GM19099 (cell line): ENCODE measurements around the gene GPC5.

ENCODE experiments used
- POLR2A ChIP-seq: IDR thresholded peaks from 3 replicates; pipeline ENCODE4 v1.6.1; 2011; ENCODE audit warnings: low read depth; ENCODE audit not compliant: insufficient read length; ENCODE audit errors: extremely low read depth

The GPC5 gene

GRCh38 chr13:91836553-91836952 is 438.1 kb downstream of the GPC5 start:
- no peak for TF ChIP-seq POLR2A

GRCh38 chr13:91845612-91846011 is 447.2 kb downstream of the GPC5 start:
- no peak for TF ChIP-seq POLR2A

DNA sequence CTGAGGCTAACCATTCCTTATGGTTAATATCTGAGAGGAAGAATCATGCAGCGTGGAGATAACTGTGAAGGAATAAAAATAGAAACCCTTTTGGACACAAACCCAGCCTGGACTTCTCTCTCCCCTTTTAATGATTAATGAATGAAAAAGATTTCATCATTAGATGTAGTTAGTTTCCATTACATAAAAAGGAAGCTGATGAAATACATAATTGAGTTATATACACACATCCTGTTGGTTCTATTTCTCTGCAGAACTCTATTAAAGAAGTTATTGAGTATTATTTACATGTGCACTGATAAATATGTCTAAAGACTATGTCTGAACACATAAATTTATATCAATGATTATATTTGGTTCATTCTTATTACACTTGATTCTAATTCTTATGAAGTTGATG is 465.3 kb downstream of the GPC5 start:
- no peak for TF ChIP-seq POLR2A

DNA sequence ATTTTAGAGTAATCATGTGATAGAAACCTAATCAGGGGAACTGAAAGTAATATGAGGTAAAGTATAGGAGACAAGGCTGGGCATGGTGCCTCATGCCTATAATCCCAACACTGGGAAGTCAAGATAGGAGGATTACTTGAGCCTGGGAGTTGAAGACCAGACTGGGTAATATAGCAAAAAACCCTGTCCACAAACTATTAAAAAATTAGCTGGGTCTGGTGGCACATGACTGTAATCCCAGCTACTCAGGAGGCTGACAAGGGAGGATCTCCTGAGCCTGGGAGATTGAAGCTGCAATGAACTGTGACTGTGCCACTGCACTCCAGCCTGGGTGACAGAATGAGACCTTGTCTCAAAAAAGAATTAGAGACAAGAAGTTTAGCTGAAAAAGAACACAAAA is 469.9 kb downstream of the GPC5 start:
- TF ChIP-seq POLR2A: no peak

DNA sequence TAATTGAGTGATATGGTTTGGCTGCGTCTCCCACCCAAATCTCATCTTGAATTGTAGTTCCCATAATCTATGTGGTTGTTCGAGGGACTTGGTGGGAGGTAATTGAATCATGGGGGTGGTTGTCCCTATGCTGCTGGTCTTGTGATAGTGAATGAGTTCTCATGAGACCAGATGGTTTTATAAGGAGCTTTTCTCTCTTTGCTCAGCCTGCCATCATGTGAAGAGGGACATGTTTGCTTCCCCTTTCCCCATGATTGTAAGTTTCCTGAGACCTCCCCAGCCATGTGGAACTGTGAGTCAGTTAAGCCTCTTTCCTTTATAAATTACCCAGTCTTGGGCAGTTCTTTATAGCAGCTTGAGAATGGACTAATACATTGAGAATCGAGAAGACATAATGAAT is 480.1 kb downstream of the GPC5 start:
- no peak for TF ChIP-seq POLR2A

- no peak for TF ChIP-seq POLR2A
Measured at GRCh38 chr13:91879360-91879759, 480.9 kb downstream of the GPC5 start.

- TF ChIP-seq POLR2A: no peak
Measured at GRCh38 chr13:91882918-91883317, 484.5 kb downstream of the GPC5 start.

DNA sequence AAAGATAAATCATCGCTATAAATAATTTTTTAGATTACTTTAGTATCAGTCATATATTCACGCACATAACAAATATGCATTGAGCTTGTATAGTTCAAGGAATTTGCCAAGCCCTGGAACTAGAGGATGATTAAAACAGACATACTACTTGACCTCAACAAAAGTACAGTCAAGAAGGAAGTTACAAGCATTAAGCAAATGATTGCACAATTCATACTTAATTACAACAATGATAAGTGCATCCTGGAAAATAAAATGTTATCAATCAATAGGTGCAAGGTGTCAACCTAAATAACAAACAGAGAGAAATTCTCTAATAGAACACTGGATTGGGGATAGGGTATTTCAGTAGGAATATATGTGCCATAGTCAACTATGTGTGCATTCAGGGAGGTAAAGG is 491.2 kb downstream of the GPC5 start:
- no peak for TF ChIP-seq POLR2A

DNA sequence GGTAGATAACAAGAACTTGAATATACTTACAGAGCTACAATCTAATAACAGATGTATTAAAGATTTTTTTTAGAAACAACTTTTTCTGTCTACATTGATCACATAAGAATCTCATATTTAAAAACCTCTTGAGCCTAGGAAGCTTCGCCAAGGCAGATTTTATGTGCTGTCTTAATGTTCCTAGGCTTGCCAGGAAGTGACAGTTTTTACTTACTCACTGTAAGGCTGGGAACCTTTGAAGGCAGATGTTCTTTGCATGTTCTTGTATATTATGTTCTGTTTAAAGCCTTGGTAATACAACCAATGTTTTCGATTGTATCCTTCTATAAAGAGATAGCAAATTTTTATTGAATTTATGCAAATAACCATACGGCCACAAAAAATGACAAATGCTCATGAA is 492.7 kb downstream of the GPC5 start:
- TF ChIP-seq POLR2A: no peak

DNA sequence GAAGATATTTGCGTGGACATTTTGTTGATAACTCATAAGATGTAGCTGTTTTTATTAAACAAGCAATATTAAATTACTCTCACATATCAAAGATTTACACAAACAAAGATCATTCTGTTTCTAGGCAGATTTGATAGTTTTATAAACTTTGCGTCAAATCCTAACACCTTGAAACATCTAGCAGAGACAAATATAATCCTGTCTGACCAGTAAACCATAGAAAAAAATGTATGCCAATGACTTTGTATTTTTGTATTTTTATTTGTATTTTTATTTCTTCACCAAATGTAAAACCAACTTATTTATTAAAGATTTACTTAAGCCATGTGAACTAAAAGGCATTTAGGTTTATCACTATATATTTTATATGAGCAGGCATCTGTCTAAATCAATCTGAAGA is 494.6 kb downstream of the GPC5 start:
- TF ChIP-seq POLR2A: no peak

DNA sequence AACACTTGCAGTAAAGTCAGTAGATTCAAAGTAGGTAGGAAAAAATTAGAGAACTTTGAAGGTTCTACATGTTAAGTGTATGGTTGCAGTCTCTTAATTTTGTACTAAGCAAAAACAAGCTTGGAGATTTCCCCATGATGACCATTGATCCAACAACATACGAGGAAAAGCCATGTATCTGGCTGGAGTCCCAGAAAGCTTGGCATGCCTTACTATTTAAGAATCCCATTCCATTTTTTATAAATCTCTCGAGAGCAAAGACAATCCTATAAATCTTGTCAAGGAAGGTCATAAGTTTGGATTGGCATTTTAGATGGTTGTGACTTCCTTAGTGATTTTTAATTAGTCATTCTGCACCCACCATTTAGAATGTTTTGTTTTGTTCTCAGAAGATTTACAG is 495.9 kb downstream of the GPC5 start:
- TF ChIP-seq POLR2A: no peak

- TF ChIP-seq POLR2A: no peak
Measured at GRCh38 chr13:91896547-91896946, 498.1 kb downstream of the GPC5 start.

DNA sequence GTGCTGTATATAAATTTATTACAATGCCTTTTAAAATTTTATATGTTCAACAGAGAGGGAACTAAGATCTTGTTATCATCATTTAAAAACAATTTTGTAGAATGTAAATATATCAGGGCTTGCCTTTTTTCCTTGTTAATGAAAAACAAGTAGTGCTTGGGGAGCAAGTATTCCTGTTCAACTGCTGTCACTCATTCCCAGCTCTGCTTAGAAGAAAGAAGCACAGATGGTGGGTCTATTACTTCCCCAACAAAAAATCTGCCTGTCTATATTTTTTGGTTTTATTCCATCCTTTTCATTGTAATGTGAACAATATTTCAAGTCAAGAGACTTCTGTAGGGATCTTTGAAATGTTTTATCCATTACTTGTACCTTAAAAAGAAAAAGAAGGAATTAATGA is 503.9 kb downstream of the GPC5 start:
- TF ChIP-seq POLR2A: no peak

- TF ChIP-seq POLR2A: no peak
Measured at GRCh38 chr13:91904005-91904404, 505.6 kb downstream of the GPC5 start.

- TF ChIP-seq POLR2A: no peak
Measured at GRCh38 chr13:91904597-91904996, 506.2 kb downstream of the GPC5 start.

DNA sequence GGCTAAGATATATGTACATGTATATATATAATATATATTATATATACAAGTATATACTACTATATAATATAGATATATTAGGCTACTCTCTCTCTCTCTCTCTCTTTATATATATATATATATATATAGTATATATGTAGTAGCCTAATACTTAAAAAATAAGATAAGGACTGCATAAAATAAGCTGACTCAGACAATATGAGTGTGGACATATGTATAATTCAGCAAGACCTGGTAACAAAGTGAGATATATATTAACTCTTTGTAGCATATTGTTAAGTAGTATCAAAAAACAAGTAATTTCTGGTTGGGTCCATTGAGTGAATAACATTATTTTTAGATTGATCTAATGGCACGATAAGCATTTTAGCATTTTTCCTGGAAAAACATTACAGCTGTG is 509.0 kb downstream of the GPC5 start:
- TF ChIP-seq POLR2A: no peak

- no peak for TF ChIP-seq POLR2A
Measured at GRCh38 chr13:91909617-91910016, 511.2 kb downstream of the GPC5 start.
